HG03354 (cell line): Measurements from ENCODE around the gene TPPP2.
"Not testable (repeated sequence)": the region's sequence is repeated elsewhere in the genome, so short reads cannot be mapped to it uniquely, and the experiment has no call there.

Source experiments
- ATAC-seq: cut with Tn5 transposase; IDR thresholded peaks from one replicate; pipeline ENCODE4 v1.9.1; 2021; ENCODE audit warnings: mild to moderate bottlenecking; ENCODE audit not compliant: unreplicated experiment, poor library complexity, severe bottlenecking

The TPPP2 gene

GRCh38 chr14:21036751-21037150 lies 6.7 kb downstream of the TPPP2 start:
- ATAC-seq = no peak

- ATAC-seq = no peak
Observed at GRCh38 chr14:21037156-21037555, 7.1 kb downstream of the TPPP2 start.

DNA sequence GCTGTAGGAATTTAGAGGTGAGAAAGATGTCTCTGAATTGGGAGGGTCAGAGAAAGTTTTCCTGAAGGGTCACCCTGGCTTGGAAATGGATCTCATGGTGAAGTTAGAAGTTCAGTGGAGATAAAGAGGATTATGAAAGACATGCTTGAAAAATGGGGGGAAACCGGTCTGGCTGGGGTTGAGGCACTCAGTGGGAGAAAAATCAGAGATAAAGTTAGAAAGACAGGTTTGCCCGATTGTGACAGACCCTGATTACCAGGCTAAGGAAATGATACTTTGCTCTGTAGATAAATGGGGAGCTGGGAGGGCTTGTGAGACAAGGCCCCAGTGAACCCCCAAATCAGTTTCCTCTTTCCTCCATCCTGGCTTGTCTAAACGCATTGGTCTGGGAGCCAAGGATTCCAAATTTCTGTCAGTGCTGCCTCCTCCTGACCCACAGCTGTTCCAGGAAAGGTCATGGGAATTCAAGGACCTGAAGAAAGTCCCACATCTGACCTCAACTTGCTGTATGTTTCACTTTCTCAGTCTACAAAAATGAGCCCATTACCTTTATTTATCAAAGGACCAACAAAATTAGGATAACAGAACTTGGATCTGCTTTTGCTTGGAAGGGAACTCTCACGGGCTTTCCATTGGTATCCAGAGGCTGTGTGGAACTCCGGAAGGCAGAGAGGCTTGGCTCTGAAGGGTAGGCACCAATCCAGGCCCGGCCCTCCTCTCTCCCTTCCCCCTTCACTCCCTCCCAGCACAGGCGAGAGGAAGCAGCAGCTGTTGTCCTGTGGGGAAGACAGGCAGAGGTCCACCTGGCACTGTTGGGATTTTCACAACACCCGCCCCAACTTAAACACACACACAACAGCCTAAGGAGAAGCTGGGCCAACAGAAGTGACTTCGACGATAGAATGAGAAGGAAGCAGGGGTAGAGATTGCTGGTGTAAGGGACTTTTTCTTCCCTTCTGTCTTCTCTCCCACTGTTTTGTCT lies 8.7 kb downstream of the TPPP2 start:
- no peak for ATAC-seq

- no peak for ATAC-seq
Observed at GRCh38 chr14:21039585-21040369, 9.8 kb downstream of the TPPP2 start.

DNA sequence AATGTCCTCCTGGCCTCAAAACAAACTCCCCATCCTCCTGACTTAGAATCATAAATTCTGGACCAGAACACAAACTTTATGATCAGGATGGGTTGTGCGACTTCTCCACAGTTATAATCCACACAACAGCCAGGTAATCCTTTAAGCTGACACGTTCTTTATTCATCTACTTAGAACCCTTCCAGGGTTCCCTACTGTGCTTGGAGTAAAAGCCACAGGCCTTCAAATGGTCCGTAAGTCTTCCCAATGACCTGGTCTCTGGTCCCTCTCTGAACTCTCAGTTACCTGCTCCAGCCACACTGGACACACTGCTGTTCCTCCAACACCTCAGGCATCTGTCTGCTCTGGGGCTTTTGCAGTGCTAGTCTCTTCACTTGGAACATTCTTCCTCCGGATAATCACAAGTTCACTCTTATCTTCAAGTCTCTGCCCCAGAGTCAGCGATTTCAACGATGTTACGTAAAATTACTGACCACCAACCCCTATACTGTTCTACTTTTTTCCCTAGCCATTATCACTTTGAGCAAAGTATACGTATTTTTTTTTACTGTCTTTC lies 10.4 kb downstream of the TPPP2 start:
- no peak for ATAC-seq

DNA sequence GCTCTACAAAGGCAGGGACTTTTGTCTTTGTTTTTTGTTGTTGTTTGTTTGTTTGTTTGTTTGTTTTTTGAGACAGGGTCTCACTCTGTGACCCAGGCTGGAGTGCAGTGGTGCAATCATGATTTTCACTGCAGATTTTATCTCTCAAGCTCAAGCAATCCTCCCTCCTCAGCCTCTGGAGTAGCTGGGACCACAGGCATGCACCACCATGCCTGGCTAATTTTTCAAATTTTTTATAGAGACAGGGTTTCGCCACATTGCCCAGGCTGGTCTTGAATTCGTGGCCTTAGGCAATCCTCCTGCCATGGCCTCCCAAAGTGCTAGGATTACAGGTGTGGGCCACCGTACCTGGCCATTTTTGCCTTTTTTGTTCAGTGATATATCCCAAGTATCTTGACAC lies 10.9 kb downstream of the TPPP2 start:
- not testable (repeated sequence) for ATAC-seq

- no peak for ATAC-seq
Observed at GRCh38 chr14:21041676-21042433, 11.8 kb downstream of the TPPP2 start, which contains the start of gene RNASE7. Gene RNASE7 (plus strand): TSS chr14:21042362. CDS start chr14:21042993, 631 bp downstream.

- no peak for ATAC-seq
Observed at GRCh38 chr14:21042918-21043317, 12.9 kb downstream of the TPPP2 start.

DNA sequence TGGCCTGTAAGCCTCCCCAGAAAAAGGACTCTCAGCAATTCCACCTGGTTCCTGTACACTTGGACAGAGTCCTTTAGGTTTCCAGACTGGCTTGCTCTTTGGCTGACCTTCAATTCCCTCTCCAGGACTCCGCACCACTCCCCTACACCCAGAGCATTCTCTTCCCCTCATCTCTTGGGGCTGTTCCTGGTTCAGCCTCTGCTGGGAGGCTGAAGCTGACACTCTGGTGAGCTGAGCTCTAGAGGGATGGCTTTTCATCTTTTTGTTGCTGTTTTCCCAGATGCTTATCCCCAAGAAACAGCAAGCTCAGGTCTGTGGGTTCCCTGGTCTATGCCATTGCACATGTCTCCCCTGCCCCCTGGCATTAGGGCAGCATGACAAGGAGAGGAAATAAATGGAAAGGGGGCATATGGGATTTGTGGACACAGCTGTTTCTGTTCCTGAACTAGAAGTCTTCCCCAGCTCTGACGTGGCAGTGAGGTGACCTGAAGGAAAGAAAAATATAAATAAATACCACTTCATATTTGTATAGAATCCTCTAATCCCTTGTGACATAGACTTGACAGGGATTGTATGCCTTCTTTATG lies 13.5 kb downstream of the TPPP2 start:
- no peak for ATAC-seq

- no peak for ATAC-seq
Observed at GRCh38 chr14:21043974-21044618, 14.1 kb downstream of the TPPP2 start.

DNA sequence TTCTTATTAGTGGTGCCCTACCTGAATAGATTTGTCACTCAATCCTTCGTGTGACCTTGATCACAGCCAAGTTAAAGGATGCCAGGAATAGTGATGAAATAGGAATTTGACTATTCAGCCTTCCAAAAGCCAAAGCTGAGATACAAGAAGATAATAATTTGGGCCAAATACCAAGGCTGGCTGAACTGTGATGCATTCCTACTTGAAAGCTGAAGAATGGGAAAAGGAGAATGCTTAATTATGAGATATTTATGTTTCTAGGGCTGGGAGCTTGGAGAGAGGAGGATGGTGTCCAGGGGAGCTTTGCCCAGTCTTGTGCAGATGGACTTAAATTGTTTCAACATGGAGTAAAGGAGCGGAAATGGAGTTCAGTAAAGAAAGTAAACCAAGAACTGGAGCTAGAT lies 17.4 kb downstream of the TPPP2 start:
- no peak for ATAC-seq

- no peak for ATAC-seq
Observed at GRCh38 chr14:21048638-21049037, 18.6 kb downstream of the TPPP2 start.

- no peak for ATAC-seq
Observed at GRCh38 chr14:21049271-21049673, 19.3 kb downstream of the TPPP2 start.

GRCh38 chr14:21050597-21050996 lies 20.6 kb downstream of the TPPP2 start:
- no peak for ATAC-seq

- no peak for ATAC-seq
Observed at GRCh38 chr14:21053184-21054122, 23.4 kb downstream of the TPPP2 start.

- no peak for ATAC-seq
Observed at GRCh38 chr14:21054123-21054767, 24.2 kb downstream of the TPPP2 start.

DNA sequence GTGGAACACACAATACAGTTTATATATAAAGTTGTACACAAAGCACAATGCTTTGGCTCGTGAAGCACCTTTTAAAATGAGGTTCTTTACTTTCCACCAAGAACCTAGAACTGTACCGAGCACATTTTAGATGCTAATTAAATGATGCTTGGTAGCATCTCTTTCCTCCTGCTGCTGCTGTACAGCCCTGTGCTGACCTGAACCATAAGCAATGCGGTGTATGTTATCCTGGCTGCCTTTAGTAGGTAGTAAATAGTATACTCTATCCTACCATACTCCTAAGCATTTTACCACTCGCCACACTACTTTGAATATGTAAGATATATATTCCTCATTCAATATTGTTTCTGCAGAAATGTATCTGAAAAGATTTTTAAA lies 24.7 kb downstream of the TPPP2 start:
- no peak for ATAC-seq
